ENCODE measurements around the gene DBNL.

DNA sequence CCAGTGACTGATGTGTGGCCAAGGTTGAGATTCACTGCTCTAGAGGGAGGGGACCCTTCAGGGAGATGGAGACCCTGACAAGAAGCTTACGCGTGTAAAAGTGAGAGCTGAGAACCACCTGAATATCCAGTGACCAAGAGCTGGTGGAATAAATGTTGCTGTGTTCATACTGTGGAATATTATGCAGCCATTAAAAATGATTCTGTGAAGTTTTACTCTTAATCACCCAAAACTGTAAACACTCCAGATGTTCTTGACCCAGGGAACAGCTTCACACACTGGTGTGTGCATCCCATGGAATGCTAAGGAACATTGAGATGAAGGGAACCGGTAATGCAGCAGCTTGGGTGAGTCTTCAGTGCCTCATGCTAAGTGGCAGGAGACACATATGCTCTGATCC lies 42.1 kb downstream of the DBNL start:
- TF ChIP-seq CTCF (IDR thresholded peaks at IDR 0.05) = no peak
- TF ChIP-seq EP300 (IDR thresholded peaks at IDR 0.05) = no peak
